Transverse colon (tissue), 4 donors: Measurements from ENCODE around the gene ANKAR. TPM values are rescaled to one million over a fixed set of nuclear protein-coding genes. Genes with fewer than 3 reads are reported as not detected.

Experiments
- DNase-seq: peaks from one replicate; pipeline ENCODE4 v3.0.0-alpha.2; 2019
- H3K27ac ChIP-seq, 4 donors: fragments of 200-600 bp; sonication (generic); 2 replicates each; pipeline ENCODE4 v1.5.1; 2016 to 2018; ENCODE audit warnings: inconsistent platforms in 4 of 4
- H3K27me3 ChIP-seq: fragments of 200-600 bp; sonication (generic); 2 replicates; pipeline ENCODE4 v1.5.1; 2017; ENCODE audit warnings: inconsistent platforms
- H3K36me3 ChIP-seq, 4 donors: fragments of 200-600 bp; sonication (generic); 2 replicates each; pipeline ENCODE4 v1.5.1; 2017 to 2019; ENCODE audit warnings: inconsistent platforms in 4 of 4
- H3K4me1 ChIP-seq, 4 donors: fragments of 200-600 bp; sonication (generic); 2 replicates each; pipeline ENCODE4 v1.5.1; 2017 to 2020; ENCODE audit warnings: inconsistent platforms in 4 of 4
- H3K4me3 ChIP-seq, 4 donors: fragments of 200-600 bp; sonication (generic); 1 replicate in 1 of 4; 2 replicates in 3 of 4; pipeline versions ENCODE4 v1.5.1 to v1.6.1; 2017 to 2019; ENCODE audit warnings: inconsistent platforms in 4 of 4
- H3K9me3 ChIP-seq, 2 donors: fragments of 200-600 bp; sonication (generic); 2 replicates each; pipeline ENCODE4 v1.5.1; 2017 to 2019; ENCODE audit warnings: inconsistent platforms in 2 of 2
- CTCF ChIP-seq, 5 experiments: fragments of 200-600 bp in 3 of 5; fragments of 450-650 bp in 2 of 5; sonication (generic) in 3 of 5; IDR thresholded peaks; 1 replicate in 2 of 5; 2 replicates in 3 of 5; pipeline ENCODE4 v1.5.1; 2016 to 2017; ENCODE audit warnings: antibody characterized with exemption in 5 of 5, inconsistent platforms in 3 of 5, mild to moderate bottlenecking in 2 of 5, moderate library complexity in 1 of 5
- EP300 ChIP-seq: sonication (generic); formaldehyde crosslinking; IDR thresholded peaks from one replicate; pipeline ENCODE4 v1.6.1; 2017; ENCODE audit warnings: antibody characterized with exemption, low read depth
- POLR2A ChIP-seq: fragments of 450-650 bp; IDR thresholded peaks from one replicate; pipeline ENCODE4 v1.6.1; 2016; ENCODE audit warnings: antibody characterized with exemption, mild to moderate bottlenecking, moderate library complexity
- POLR2AphosphoS5 ChIP-seq, 3 donors: sonication (generic); formaldehyde crosslinking; IDR thresholded peaks; one replicate each; pipeline ENCODE4 v1.6.1; 2016; ENCODE audit warnings: antibody characterized with exemption in 3 of 3
- WGBS, 2 donors: methylation state at CpG; one replicate each; pipeline ENCODE4 v1.1.5; 2018; ENCODE audit warnings: low coverage in 1 of 2; 5-methylcytosine and 5-hydroxymethylcytosine counted together
- in situ Hi-C, 4 donors: fragments of 200-750 bp; cut with MboI; loops; one replicate each; pipeline versions ENCODE4 v1.15.0 to v1.15.1; 2017; ENCODE audit warnings: low sequenced_read_pairs in 3 of 4, low pct_ligation_motif_present in 1 of 4, low pct_unique_long_range_greater_than_20kb in 1 of 4
- intact Hi-C: fragments of 100-400 bp; cut with DNase I; formaldehyde crosslinking; loops from one replicate; pipeline ENCODE4 v1.15.1; 2023; ENCODE audit warnings: low total_unique reads
- total RNA-seq, 4 donors: library from RNA; depleted of rRNA; stranded (reverse); fragments of >200 nt; gene quantifications; one replicate each; pipeline ENCODE4 v1.1.0, GENCODE V29; 2016

Gene ANKAR
- total RNA-seq, 4 donors from 2014 or later = 6.0 to 25.7 (median 16.3) TPM

- Histone ChIP-seq H3K4me1 (peaks cover 0 to 5% (median 0%) of the 10 kb centered on the region in 4 donors), H3K27me3 (no peaks in the 10 kb centered on the region), H3K9me3 (no peaks in the 10 kb centered on the region), H3K4me3 (no peak overlapping the region), H3K36me3 (no peaks in the 10 kb centered on the region), H3K27ac (no peak overlapping the region)
- TF ChIP-seq CTCF (IDR thresholded peaks at IDR 0.05) (no peak), POLR2A (no peak), POLR2AphosphoS5 (IDR thresholded peaks at IDR 0.05) (no peak), EP300 (no peak)
- WGBS, 2 donors = 48 to 59% methylated on average over 2 of the region's 2 CpGs
- in situ Hi-C loops = loop anchor here in 1 of 4 donors (25.0 kb wide), 1 partner anchor 173 kb away; no protein-coding TSS in a partner anchor
- DNase-seq = no peak
- intact Hi-C loops = no loop called here
Observed at GRCh38 chr2:189635353-189635752, 39.1 kb upstream of the ANKAR start.

GRCh38 chr2:189638301-189639006, 36.0 kb upstream of the ANKAR start:
- TF ChIP-seq CTCF (IDR thresholded peaks at IDR 0.05) = no peak
- TF ChIP-seq POLR2AphosphoS5 (IDR thresholded peaks at IDR 0.05) = no peak
- TF ChIP-seq EP300 = no peak
- no peak for TF ChIP-seq POLR2A
- Histone ChIP-seq H3K4me3 (no peak overlapping the region), H3K27ac (peak overlapping the region in 1 of 4 donors; percentile 17), H3K27me3 (no peaks in the 10 kb centered on the region), H3K9me3 (no peaks in the 10 kb centered on the region), H3K4me1 (peaks cover 0 to 5% (median 0%) of the 10 kb centered on the region in 4 donors), H3K36me3 (no peaks in the 10 kb centered on the region)
- 74 to 83% methylated on average over 1 to 4 of the region's 4 CpGs for WGBS, 2 donors
- intact Hi-C loops = loop anchor here (1.0 kb wide), 1 partner anchor 54 kb away; no protein-coding TSS in a partner anchor
- DNase-seq = no peak
- in situ Hi-C loops = loop anchor here in 1 of 4 donors (25.0 kb wide), 1 partner anchor 176 kb away; no protein-coding TSS in a partner anchor

GRCh38 chr2:189639007-189639609, 35.4 kb upstream of the ANKAR start:
- in situ Hi-C loops = loop anchor here in 1 of 4 donors (25.0 kb wide), 1 partner anchor 177 kb away; no protein-coding TSS in a partner anchor
- no peaks in the 10 kb centered on the region for H3K9me3 ChIP-seq
- no peak for TF ChIP-seq CTCF (IDR thresholded peaks at IDR 0.05)
- TF ChIP-seq POLR2AphosphoS5 (IDR thresholded peaks at IDR 0.05) = no peak
- TF ChIP-seq EP300 = no peak
- TF ChIP-seq POLR2A = no peak
- no peak overlapping the region for H3K4me3 ChIP-seq
- peak; percentile 42 for DNase-seq
- H3K4me1 ChIP-seq = peaks cover 0 to 5% (median 0%) of the 10 kb centered on the region in 4 donors
- H3K36me3 ChIP-seq = no peaks in the 10 kb centered on the region
- no peaks in the 10 kb centered on the region for H3K27me3 ChIP-seq
- 35 to 60% methylated on average over 2 to 3 of the region's 3 CpGs for WGBS, 2 donors
- peak overlapping the region in 1 of 4 donors; percentile 17 for H3K27ac ChIP-seq
- intact Hi-C loops = loop anchor here (1.0 kb wide), 1 partner anchor 53 kb away; no protein-coding TSS in a partner anchor

GRCh38 chr2:189641002-189641401, 33.5 kb upstream of the ANKAR start:
- Histone ChIP-seq H3K4me3 (no peak overlapping the region), H3K36me3 (no peaks in the 10 kb centered on the region), H3K27me3 (no peaks in the 10 kb centered on the region), H3K9me3 (no peaks in the 10 kb centered on the region), H3K4me1 (peaks cover 0 to 5% (median 0%) of the 10 kb centered on the region in 4 donors), H3K27ac (no peak overlapping the region)
- TF ChIP-seq POLR2AphosphoS5 (IDR thresholded peaks at IDR 0.05) (no peak), CTCF (IDR thresholded peaks at IDR 0.05) (no peak), POLR2A (no peak), EP300 (no peak)
- intact Hi-C loops = no loop called here
- in situ Hi-C loops = loop anchor here in 1 of 4 donors (25.0 kb wide), 1 partner anchor 179 kb away; no protein-coding TSS in a partner anchor
- DNase-seq = no peak
- WGBS, 2 donors = 75 to 81% methylated on average over 1 of the region's 1 CpG
